GM11168 (cell line): ENCODE data around the gene MAGT1.
"Not testable (repeated sequence)": the region's sequence is repeated elsewhere in the genome, so short reads cannot be mapped to it uniquely, and the experiment has no call there.

ENCODE experiments used
- in situ Hi-C: fragments of 300-500 bp; cut with MboI; formaldehyde crosslinking; loops from one replicate; pipeline ENCODE4 v1.12.0; 2022; ENCODE audit warnings: low sequenced_read_pairs; ENCODE audit not compliant: unreplicated experiment

MAGT1 gene

GRCh38 chrX:77892887-77893286 lies 2.3 kb downstream of the MAGT1 start:
- in situ Hi-C loops, result no loop called here

DNA sequence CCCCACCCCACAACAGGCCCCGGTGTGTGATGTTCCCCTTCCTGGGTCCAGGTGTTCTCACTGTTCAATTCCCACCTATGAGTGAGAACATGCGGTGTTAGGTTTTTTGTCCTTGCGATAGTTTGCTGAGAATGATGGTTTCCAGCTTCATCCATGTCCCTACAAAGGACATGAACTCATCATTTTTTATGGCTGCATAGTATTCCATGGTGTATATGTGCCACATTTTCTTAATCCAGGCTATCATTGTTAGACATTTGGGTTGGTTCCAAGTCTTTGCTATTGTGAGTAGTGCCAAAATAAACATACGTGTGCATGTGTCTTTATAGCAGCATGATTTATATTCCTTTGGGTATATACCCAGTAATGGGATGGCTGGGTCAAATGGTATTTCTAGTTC lies 13.8 kb downstream of the MAGT1 start:
- in situ Hi-C loops, result not testable (repeated sequence)

- in situ Hi-C loops, result no loop called here
Measured at GRCh38 chrX:77875372-77875771, 19.9 kb downstream of the MAGT1 start.

DNA sequence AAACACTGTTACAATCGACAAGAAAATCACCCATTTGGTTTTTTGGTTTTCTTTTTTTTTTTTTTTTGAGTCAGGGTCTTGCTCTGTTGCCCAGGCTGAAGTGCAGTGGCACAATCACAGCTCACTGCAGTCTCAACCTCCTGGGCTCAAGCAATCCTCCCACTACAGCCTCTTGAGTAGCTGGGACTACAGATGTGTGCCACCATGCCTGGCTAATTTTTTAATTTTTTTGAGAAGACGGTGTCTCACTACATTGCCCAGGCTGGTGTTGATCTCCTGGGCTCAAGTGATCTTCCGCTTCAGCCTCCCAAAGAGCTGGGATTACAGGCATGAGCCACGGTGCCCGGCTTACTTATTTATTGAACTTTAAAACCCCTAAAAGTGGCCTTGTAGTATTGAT lies 63.7 kb downstream of the MAGT1 start:
- in situ Hi-C loops, result not testable (repeated sequence)

DNA sequence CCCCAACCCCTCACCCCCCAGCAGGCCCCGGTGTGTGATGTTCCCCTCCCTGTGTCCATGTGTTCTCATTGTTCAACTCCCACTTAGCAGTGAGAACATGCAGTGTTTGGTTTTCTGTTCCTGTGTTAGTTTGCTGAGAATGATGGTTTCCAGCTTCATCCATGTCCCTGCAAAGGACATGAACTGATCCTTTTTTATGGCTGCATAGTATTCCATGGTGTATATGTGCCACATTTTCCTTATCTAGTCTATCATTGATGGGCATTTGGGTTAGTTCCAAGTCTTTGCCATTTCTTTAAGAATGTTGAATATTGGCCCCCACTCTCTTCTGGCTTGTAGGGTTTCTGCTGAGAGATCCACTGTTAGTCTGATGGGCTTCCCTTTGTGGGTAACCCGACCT lies 73.2 kb downstream of the MAGT1 start:
- in situ Hi-C loops, result not testable (repeated sequence)

- in situ Hi-C loops, result no loop called here
Measured at GRCh38 chrX:77820091-77820727, 75.0 kb downstream of the MAGT1 start.

- in situ Hi-C loops, result no loop called here
Measured at GRCh38 chrX:77814210-77814609, 81.0 kb downstream of the MAGT1 start.

GRCh38 chrX:77802201-77802600 lies 93.0 kb downstream of the MAGT1 start:
- in situ Hi-C loops, result no loop called here

DNA sequence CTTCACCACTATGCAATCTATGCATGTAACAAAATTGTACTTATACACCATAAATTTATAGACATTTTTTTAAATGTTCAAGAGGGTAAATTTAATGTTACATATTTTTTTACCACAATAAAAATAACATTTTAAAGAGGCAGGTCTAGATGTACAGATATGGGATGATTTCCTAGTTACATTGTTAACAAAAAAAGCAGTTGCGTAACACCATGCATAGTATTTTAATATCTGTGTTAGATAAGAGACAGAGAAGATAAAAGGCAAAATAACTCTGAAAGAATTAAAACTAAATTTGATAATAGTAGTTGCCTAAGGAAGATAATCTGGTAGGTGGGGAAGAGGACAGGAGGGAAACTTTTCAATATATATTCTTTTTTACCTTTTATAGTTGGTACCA lies 100.1 kb downstream of the MAGT1 start:
- in situ Hi-C loops, result no loop called here

DNA sequence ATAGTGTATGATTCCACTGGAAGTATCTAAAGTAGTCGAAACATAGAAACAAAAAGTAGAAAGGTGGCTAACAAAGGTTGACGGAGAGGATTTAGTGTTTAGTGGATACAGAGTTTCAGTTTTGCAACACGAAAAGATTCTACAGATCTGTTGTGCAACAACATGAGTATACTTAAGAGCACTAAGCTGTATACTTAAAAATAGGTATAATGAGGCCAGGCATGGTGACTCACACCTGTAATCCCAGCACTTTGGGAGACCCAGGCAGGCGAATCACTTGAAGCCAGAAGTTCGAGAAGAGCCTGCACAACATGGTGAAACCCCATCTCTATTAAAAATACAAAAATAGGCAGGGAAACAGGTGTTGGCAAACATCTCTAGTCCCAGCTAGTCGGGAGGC lies 101.3 kb downstream of the MAGT1 start:
- in situ Hi-C loops, result no loop called here

DNA sequence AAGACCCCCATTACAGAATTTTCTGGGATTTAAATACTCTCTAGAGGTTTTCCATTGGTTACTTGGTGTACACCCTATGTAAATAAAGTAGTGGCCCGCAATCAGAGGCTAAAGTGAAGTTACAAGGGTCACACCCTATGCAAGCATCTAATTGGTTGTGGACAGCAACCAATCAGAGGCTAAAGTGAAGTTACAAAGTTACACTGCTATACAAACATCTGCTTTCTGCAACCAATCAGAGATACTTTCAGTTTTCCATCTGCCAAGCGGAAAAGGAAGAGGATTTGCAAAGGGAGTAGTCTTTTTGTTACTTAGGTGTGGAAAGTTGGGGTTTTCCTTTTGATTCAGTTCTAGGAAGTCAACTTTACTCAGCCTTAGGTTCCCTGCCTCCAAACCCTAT lies 107.2 kb downstream of the MAGT1 start:
- in situ Hi-C loops, result no loop called here

DNA sequence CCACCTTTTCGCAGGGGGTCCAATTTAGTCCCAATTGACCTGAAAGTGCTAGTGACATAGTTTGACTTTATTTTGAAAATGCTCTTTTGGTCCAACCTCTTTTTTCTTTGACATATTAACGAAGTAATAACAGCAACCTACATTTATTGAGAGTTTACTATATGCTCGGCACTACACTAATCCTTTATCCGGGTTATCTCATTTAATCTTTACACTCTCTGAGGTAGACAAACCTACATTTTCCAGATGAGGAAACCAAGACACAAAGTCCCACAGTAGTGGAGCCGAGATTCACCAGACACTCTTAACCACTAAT lies 108.9 kb downstream of the MAGT1 start:
- in situ Hi-C loops, result no loop called here

DNA sequence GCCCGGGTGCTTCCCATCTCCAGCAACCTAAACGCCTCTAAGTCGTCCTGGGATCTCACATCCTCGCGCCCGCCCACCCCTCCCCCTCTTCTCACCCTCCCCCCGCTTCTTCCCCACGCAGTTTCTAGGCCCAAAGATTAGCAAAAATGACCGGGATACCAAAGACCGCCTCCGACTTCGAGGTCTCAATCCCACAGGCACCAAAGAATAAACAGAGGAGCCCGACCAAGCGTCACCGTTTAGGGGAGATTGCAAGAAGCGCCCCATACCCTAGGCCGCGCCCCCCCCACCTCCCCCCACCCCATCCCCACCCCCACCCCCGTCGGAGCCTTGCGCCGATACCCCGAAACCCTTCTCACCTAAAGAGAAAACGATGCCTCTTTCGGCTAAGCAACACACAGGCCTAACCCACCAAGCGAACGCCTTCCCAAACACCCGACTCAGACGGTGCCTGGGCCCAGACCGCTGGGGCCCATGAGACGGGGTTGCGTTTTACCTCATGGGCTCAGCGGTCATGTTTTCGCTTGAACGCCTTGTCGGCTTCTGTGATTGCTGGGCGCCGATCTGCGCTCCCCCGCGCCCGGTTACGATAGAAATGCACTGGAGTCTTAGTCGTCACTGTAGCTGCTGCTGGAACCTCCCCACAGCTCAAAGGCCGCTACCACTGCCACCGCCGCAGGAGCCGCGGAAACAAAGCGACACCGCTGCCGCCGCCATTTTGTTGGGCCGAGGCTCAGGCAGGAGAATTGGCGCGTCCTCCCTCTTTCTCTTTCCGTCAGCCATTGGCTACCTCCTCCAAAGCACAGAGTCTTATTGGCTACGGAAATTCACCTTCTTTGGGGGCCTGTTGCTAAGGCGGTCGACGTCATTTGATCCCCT lies 109.5 kb downstream of the MAGT1 start, which contains the start of gene ATRX:
TSS of gene ATRX (minus strand) at position 731 of the 879 bp plus-strand sequence. CDS start at position 516, 215 bp downstream.
- in situ Hi-C loops, result no loop called here

GRCh38 chrX:77779695-77780094 lies 115.5 kb downstream of the MAGT1 start:
- in situ Hi-C loops, result no loop called here

DNA sequence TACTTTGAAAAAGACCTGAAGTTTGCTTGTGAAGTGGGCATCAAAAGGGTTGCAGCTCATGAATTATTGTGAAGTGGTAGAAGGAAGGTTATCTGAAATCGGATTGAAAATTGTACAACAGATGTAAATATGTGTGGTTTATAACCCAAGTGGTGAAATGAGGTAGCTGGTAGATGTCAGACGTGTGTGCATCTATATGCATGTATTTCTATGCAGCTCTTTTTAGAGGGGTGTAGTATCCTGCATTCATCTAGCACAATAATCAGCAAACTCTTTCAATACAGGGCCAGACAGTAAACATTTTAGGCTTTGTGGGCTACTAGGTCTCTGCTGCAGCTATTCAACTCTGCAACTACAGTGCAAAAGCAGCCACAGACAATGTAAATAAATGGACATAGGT lies 118.6 kb downstream of the MAGT1 start:
- in situ Hi-C loops, result no loop called here
